ENCODE data around the gene PLCB1.

The PLCB1 gene

DNA sequence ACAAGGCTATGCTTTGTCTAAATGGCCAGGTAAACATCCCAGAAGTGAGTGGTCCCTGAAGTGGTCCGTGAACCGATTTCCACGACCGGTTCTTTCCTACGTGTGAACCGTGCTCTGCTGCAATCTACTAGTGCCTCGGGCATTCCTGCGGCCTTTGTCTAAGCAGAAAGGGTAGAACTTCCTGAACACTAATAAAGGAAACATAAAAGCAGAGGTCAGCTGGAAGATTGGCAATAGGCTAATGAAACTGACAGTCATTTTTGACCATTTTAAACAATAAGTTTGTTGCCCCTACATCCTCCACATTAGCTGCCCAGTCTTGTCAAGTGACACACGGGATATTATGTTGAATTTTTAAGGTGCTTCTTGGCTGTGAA, 410.0 kb downstream of the PLCB1 start:
- TF ChIP-seq, protein P1, sequence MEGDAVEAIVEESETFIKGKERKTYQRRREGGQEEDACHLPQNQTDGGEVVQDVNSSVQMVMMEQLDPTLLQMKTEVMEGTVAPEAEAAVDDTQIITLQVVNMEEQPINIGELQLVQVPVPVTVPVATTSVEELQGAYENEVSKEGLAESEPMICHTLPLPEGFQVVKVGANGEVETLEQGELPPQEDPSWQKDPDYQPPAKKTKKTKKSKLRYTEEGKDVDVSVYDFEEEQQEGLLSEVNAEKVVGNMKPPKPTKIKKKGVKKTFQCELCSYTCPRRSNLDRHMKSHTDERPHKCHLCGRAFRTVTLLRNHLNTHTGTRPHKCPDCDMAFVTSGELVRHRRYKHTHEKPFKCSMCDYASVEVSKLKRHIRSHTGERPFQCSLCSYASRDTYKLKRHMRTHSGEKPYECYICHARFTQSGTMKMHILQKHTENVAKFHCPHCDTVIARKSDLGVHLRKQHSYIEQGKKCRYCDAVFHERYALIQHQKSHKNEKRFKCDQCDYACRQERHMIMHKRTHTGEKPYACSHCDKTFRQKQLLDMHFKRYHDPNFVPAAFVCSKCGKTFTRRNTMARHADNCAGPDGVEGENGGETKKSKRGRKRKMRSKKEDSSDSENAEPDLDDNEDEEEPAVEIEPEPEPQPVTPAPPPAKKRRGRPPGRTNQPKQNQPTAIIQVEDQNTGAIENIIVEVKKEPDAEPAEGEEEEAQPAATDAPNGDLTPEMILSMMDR (IDR thresholded peaks at IDR 0.05; ENCODE audit: low read depth, low read length): no peak
- no peak for DNase-seq (ENCODE audit: low read depth in 2 of 2)
- no peak overlapping the region for H3K4me3 ChIP-seq (replicated peaks in 1 of 2; ENCODE audit: low read depth in 2 of 2, low read length in 2 of 2)

DNA sequence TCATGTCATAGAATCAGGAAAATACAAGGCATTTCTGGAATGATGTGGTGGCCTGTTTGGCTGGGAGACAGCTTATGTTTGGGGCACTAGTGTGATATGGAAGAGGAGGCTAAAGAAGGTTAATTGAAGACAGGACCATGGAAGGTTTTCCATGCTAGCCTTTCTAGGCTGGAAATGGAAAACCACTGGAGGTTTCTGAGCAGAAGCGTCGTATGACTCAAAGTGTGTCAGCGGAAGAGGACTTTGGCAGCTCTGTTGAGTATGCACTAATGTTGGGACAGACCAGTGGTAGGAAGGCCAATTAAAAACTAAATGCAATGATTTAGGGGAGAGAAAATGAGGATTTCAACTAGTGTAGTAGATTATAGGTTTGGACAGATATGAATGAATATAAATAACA, 413.1 kb downstream of the PLCB1 start:
- peak; percentile 18 to 58 for DNase-seq (ENCODE audit: low read depth in 2 of 2)
- no peak overlapping the region for H3K4me3 ChIP-seq (replicated peaks in 1 of 2; ENCODE audit: low read depth in 2 of 2, low read length in 2 of 2)
- TF ChIP-seq, protein P1 (IDR thresholded peaks at IDR 0.05; ENCODE audit: low read depth, low read length): no peak

DNA sequence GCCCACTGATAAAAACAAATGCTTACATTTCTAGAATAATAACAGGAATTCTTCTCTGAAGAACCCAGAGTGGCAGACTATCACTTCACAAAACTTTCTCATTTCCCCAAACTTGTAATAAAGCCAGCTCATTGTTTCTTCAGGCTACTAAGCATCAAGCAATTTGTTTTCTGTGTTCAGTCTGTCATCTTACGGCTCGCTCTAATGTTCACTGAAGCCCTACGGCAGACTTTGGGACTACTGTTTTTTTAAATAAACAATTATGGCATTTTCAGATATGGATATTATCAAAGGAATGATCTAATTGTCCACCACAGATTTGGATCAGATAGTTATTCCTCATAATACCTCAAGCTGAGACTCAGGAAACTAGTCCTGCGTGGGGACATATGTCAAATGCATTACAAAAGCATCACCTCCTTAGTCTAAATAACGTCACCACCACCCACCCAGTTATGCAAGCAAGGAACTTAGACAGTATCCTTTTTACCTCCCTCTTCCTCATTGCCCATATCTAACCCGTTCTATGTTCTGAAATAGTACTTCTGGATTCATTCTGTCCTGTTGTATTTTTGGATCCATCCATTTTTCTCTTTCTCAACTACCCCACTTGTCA, 415.1 kb downstream of the PLCB1 start:
- DNase-seq (ENCODE audit: low read depth in 2 of 2): peak; percentile 26 to 40
- no peak overlapping the region for H3K4me3 ChIP-seq (replicated peaks in 1 of 2; ENCODE audit: low read depth in 2 of 2, low read length in 2 of 2)
- TF ChIP-seq, protein P1 (IDR thresholded peaks at IDR 0.05; ENCODE audit: low read depth, low read length): no peak

DNA sequence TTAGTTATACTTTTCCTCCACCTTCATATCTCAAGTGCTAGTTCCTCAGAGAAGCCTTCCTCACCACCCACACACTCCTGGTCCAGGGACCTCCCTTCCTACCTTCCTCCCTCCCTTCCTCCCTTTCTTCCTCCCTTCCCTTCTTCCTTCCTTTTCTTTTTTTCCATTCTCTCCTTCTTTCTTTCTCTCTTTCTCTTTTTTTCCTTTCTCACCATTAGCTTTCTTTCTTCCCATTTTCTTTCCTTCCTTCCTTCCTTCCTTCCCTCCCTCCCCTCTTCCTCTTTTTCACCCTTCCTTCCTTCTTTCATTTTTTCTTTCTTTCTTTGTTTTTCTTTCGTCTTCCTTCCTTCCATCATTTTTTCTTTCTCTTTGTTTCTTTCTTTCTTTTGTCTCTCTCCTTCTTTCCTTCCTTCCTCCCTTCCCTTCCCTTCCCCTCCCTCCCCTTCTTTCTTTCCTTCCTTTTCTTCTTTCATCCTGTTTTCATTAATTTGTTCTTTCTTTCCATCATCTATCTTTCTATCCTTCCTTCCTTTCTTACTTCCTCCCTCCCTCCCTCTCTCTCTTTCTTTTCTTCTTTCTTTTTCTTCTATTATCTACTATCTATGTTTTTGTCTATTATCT, 416.0 kb downstream of the PLCB1 start:
- DNase-seq (ENCODE audit: low read depth in 2 of 2): no peak

DNA sequence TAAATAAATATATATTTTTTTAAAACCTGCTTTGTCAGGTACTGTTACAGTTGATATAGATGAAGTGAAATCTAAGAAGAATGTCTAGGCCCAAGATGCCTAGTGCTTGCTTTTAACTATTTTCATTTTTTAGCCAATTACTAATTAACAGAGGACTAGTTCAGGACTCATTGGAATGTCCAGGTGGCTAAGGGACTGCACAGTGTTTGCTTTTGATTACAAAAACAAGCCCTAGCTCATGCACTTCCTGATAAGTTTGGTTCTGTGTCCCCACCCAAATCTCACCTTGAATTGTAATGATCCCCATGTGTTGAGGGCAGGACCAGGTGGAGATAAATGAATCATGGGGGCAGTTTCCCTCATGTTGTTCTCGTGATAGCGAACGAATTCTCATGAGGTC, 417.1 kb downstream of the PLCB1 start:
- H3K4me3 ChIP-seq (replicated peaks in 1 of 2; ENCODE audit: low read depth in 2 of 2, low read length in 2 of 2): no peak overlapping the region
- DNase-seq (ENCODE audit: low read depth in 2 of 2): no peak
- TF ChIP-seq, protein P1 (IDR thresholded peaks at IDR 0.05; ENCODE audit: low read depth, low read length): no peak

More for the DNA sequence above, 416.0 kb downstream of the PLCB1 start:
- H3K4me3 ChIP-seq (replicated peaks in 1 of 2; ENCODE audit: low read depth in 2 of 2, low read length in 2 of 2): no peak overlapping the region
- TF ChIP-seq, protein P1 (IDR thresholded peaks at IDR 0.05; ENCODE audit: low read depth, low read length): no peak

DNA sequence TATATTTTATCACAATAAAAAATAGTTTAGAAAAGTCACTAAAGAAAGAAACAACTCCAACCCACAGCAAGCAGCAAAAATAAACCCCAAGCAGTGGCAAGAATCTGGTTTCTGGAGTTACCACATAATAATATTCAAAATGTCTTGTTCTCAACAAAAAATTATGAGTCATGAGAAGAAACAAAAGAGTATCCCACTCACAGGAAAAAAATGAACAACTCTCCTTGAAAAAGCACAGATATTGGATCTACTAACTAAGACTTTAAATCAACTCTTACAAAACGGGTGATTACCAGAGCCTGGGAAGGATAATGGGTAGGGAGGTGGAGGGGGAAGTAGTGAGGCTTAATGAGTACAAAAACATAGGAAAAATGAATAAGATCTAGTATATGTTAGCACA, 425.6 kb downstream of the PLCB1 start:
- TF ChIP-seq, protein P1 (IDR thresholded peaks at IDR 0.05; ENCODE audit: low read depth, low read length): no peak
- no peak overlapping the region for H3K4me3 ChIP-seq (replicated peaks in 1 of 2; ENCODE audit: low read depth in 2 of 2, low read length in 2 of 2)
- peak; percentile 29 to 81 for DNase-seq (ENCODE audit: low read depth in 2 of 2)
